Muscle of leg (tissue), 11 donors: Measurements from ENCODE around the gene ZNF839. TPM values are rescaled to one million over a fixed set of nuclear protein-coding genes. Genes with fewer than 3 reads are reported as not detected.
"Not testable (repeated sequence)": the region's sequence is repeated elsewhere in the genome, so short reads cannot be mapped to it uniquely, and the experiment has no call there.

ENCODE experiments used
- DNase-seq: peaks from one replicate; pipeline ENCODE4 v3.0.0; 2013
- H3K27ac ChIP-seq: one replicate; pipeline ENCODE4 v1.5.1; 2013; ENCODE audit warnings: mild to moderate bottlenecking, low read length, control low read depth
- H3K27me3 ChIP-seq: one replicate; pipeline ENCODE4 v1.6.1; 2013; ENCODE audit warnings: low read length; ENCODE audit not compliant: control insufficient read depth, insufficient read depth
- H3K36me3 ChIP-seq: one replicate; pipeline ENCODE4 v1.6.1; 2013; ENCODE audit warnings: low read length; ENCODE audit not compliant: control insufficient read depth, insufficient read depth
- H3K4me1 ChIP-seq: one replicate; pipeline ENCODE4 v1.6.1; 2013; ENCODE audit warnings: low read length; ENCODE audit not compliant: control insufficient read depth, insufficient read depth
- H3K4me3 ChIP-seq: one replicate; pipeline ENCODE4 v1.5.1; 2013; ENCODE audit warnings: low read length, control low read depth
- H3K9me3 ChIP-seq: replicated peaks from 2 replicates; pipeline ENCODE4 v1.6.1; 2013; ENCODE audit warnings: low read depth, low read length; ENCODE audit not compliant: control insufficient read depth
- WGBS: methylation state at CpG from one replicate; pipeline ENCODE4 v1.1.5; 2013; ENCODE audit warnings: missing lambda C conversion rate; ENCODE audit not compliant: insufficient coverage; 5-methylcytosine and 5-hydroxymethylcytosine counted together
- polyA plus RNA-seq, 8 donors: library from polyadenylated mRNA; unstranded; fragments of 120-200 nt; gene quantifications; one replicate each; pipeline versions ENCODE4 v1.2.1 to v1.2.3, GENCODE V29; 2013; ENCODE audit warnings: inconsistent platforms in 1 of 8, low replicate concordance in 1 of 8; ENCODE audit not compliant: insufficient read length in 8 of 8, insufficient read depth in 1 of 8
- total RNA-seq: library from RNA; stranded (reverse); fragments of 120-200 nt; gene quantifications from one replicate; pipeline ENCODE4 v1.2.4, GENCODE V29; 2013

ZNF839 gene
- total and polyA plus RNA-seq, 9 donors: 7.7 to 12.5 (median 9.1) TPM

- Histone ChIP-seq H3K36me3 (peaks cover 27% of the 10 kb centered on the region), H3K27ac (no peak overlapping the region), H3K4me3 (no peak overlapping the region), H3K27me3 (no peaks in the 10 kb centered on the region), H3K9me3 (no peaks in the 10 kb centered on the region), H3K4me1 (peaks cover 41% of the 10 kb centered on the region)
- no peak for DNase-seq
- WGBS: 86% methylated on average over 4 of the region's 12 CpGs
Measured at GRCh38 chr14:102321456-102322422, 2.2 kb downstream of the ZNF839 start.

GRCh38 chr14:102323102-102323501, 3.6 kb downstream of the ZNF839 start:
- 15% methylated on average over 2 of the region's 8 CpGs for WGBS

DNA sequence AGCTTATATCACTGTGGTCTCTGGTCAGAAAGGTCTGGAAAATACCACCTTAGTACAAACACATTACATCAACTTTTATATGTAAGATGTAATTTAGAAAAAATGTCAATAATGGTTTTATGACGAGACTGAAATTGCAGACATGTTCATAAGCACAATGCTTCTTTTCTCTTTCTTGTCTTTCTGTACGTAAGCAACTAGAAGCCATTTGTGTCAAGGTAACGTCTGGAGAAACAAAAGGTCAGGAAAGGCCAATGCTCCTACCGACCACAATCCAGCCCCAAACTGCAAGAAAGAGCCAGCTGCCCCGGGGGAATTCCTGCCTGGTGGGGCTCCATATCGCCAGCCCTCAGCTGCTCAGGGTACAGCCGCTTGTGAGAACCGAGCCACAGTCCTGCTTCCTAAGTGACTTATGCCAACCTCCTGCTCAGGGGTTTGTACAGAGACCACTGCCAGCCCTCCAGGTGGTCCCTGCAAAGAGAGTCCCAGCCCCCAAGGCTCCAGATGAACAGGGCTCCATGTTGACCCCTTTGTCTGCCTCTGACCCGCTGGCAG, 6.3 kb downstream of the ZNF839 start:
- Histone ChIP-seq H3K36me3 (peaks cover 27% of the 10 kb centered on the region), H3K9me3 (no peaks in the 10 kb centered on the region), H3K27me3 (no peaks in the 10 kb centered on the region), H3K27ac (no peak overlapping the region), H3K4me1 (peaks cover 14% of the 10 kb centered on the region), H3K4me3 (no peak overlapping the region)
- WGBS: 78% methylated on average over 9 of the region's 9 CpGs
- no peak for DNase-seq

More at GRCh38 chr14:102323102-102323501, 3.6 kb downstream of the ZNF839 start:
- Histone ChIP-seq H3K4me1 (peaks cover 32% of the 10 kb centered on the region), H3K4me3 (no peak overlapping the region), H3K9me3 (no peaks in the 10 kb centered on the region), H3K27ac (no peak overlapping the region), H3K36me3 (peaks cover 27% of the 10 kb centered on the region), H3K27me3 (no peaks in the 10 kb centered on the region)
- DNase-seq: peak; percentile 49

DNA sequence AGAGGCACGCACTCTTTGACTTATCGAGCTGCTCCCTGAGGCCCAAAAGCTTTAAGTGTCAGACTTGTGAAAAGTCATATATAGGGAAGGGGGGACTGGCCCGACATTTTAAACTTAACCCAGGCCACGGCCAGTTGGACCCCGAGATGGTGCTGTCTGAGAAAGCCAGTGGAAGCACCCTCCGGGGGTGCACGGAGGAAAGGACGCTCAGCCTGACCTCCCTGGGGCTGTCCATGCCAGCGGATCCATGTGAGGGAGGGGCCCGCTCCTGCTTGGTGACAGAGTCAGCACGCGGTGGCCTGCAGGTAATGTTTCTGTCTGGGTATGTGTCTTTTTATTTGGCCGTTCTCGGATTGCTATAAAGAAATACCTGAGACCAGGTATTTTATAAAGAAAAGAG, 7.0 kb downstream of the ZNF839 start:
- peaks cover 14% of the 10 kb centered on the region for H3K4me1 ChIP-seq
- DNase-seq: no peak
- peaks cover 21% of the 10 kb centered on the region for H3K36me3 ChIP-seq
- no peaks in the 10 kb centered on the region for H3K27me3 ChIP-seq
- no peaks in the 10 kb centered on the region for H3K9me3 ChIP-seq
- H3K27ac ChIP-seq: no peak overlapping the region
- H3K4me3 ChIP-seq: no peak overlapping the region
- WGBS: 91% methylated on average over 14 of the region's 14 CpGs

GRCh38 chr14:102329381-102329780, 9.8 kb downstream of the ZNF839 start:
- 90% methylated on average over 2 of the region's 6 CpGs for WGBS
- not testable (repeated sequence) for H3K27me3 ChIP-seq, H3K4me3 ChIP-seq, DNase-seq, H3K9me3 ChIP-seq, H3K4me1 ChIP-seq, H3K27ac ChIP-seq
- H3K36me3 ChIP-seq: peaks cover 23% of the 10 kb centered on the region

- no peaks in the 10 kb centered on the region for H3K27me3 ChIP-seq
Measured at GRCh38 chr14:102330806-102331205, 11.3 kb downstream of the ZNF839 start.

GRCh38 chr14:102333390-102333789, 13.8 kb downstream of the ZNF839 start:
- no peak for DNase-seq
- peaks cover 20% of the 10 kb centered on the region for H3K36me3 ChIP-seq

More at GRCh38 chr14:102330806-102331205, 11.3 kb downstream of the ZNF839 start:
- H3K4me3 ChIP-seq: no peak overlapping the region
- peaks cover 26% of the 10 kb centered on the region for H3K36me3 ChIP-seq
- no peak overlapping the region for H3K27ac ChIP-seq
- 82% methylated on average over 3 of the region's 8 CpGs for WGBS
- H3K9me3 ChIP-seq: no peaks in the 10 kb centered on the region
- no peaks in the 10 kb centered on the region for H3K4me1 ChIP-seq
- no peak for DNase-seq

DNA sequence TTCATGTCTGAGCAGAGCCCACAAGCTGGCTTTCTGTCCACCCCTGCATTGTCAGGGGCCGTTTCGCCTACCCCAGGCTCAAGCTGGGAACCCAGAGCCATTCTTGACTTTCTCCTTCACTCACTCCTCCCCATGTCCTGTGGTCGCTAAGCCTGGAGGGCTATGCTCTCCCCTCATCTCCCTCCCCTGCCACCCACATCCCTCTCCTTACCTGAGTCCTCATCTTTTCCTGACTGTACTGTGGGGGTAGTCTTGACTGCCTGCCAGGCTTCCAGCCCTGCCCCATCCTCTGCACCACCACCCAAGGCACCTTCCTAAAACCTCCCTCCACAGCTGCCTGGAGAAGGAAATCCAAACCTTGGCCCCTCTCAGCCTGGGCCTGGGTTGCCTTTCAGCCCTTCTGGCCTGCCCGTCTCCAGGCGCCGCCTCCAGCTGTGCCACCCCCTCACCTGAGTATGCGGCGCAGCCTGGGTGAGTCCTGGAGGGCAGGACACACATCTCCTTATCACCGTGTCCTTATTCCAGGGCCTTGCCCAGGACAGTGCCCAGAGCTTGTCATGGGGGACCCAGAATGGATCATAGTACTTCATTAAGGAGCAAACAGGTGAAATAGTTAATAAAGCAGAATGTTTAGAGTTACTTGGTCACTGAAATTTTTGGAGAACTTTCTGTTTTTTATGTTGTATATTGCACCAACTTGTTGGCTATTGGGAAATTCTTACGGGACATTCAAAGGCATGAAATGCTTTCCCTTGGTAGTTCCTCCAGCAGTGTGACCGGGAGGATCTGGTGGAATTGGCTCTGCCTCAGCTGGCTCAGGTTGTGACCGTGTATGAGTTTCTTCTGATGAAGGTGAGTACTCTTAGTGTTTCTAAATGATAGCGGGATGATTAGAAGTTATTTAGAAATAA, 14.5 kb downstream of the ZNF839 start:
- H3K36me3 ChIP-seq: peaks cover 25% of the 10 kb centered on the region

More at GRCh38 chr14:102333390-102333789, 13.8 kb downstream of the ZNF839 start:
- Histone ChIP-seq H3K27me3 (no peaks in the 10 kb centered on the region), H3K27ac (no peak overlapping the region), H3K9me3 (no peaks in the 10 kb centered on the region), H3K4me1 (no peaks in the 10 kb centered on the region), H3K4me3 (no peak overlapping the region)
- 58% methylated on average over 6 of the region's 7 CpGs for whole genome bisulfite sequencing

DNA sequence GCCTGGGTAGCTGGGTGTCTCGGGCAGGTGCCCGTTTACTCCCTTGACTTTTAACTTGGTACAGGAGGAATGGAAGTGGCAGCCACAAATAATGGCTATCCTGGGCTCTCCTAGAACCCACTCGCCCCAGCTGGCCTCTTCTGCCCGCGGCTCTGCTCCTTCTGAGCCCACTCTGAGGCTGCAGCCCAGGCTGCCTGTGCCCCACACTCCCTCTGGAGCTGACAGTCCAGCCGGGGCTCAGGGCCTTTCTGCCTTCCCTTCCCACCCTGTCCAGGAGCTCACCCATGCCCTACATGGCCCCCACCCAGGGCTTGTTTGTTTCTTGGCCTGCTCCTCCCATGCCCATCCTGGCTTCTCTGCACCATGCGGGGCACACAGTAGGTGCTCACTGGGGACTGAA, 15.6 kb downstream of the ZNF839 start:
- WGBS: 91% methylated on average over 7 of the region's 7 CpGs
- H3K27ac ChIP-seq: no peak overlapping the region
- H3K4me1 ChIP-seq: no peaks in the 10 kb centered on the region
- H3K9me3 ChIP-seq: no peaks in the 10 kb centered on the region
- no peaks in the 10 kb centered on the region for H3K27me3 ChIP-seq
- no peak for DNase-seq
- H3K36me3 ChIP-seq: peaks cover 31% of the 10 kb centered on the region
- no peak overlapping the region for H3K4me3 ChIP-seq

More for the DNA sequence above, 14.5 kb downstream of the ZNF839 start:
- WGBS: 86% methylated on average over 10 of the region's 13 CpGs
- H3K9me3 ChIP-seq: no peaks in the 10 kb centered on the region
- H3K27me3 ChIP-seq: no peaks in the 10 kb centered on the region
- no peak for DNase-seq
- no peak overlapping the region for H3K4me3 ChIP-seq
- H3K4me1 ChIP-seq: no peaks in the 10 kb centered on the region
- H3K27ac ChIP-seq: no peak overlapping the region
